Activated naive CD8-positive, alpha-beta T cell treated with anti-CD3 and anti-CD28 coated beads, Interleukin-2, amount 10 ng/mL, durations not matched to agents 7 days and 5 days (primary cell): ENCODE measurements around the gene OSBP2. TPM values are rescaled to one million over a fixed set of nuclear protein-coding genes. Genes with fewer than 3 reads are reported as not detected.

Experiments used
- ATAC-seq: fragments of 150-1000 bp; cut with Tn5 transposase; one replicate; pipeline ENCODE4 v1.10.0; 2021; ENCODE audit warnings: low read depth, moderate library complexity
- POLR2A ChIA-PET: fragments of 350-600 bp; sonication (Branson Sonifier 250); formaldehyde crosslinking; loops from one replicate; lab custom pipeline; 2021; ENCODE audit warnings: antibody characterized with exemption; lab: Charles Lee
- DNase-seq: peaks from one replicate; pipeline ENCODE4 v3.0.0; 2021
- H3K27ac Mint-ChIP-seq: one replicate; pipeline ENCODE4 v1.8.0; 2022; ENCODE audit warnings: mild to moderate bottlenecking, mixed read lengths
- H3K27me3 Mint-ChIP-seq: one replicate; pipeline ENCODE4 v1.8.0; 2022; ENCODE audit warnings: mild to moderate bottlenecking, moderate library complexity, mixed read lengths
- H3K36me3 Mint-ChIP-seq: one replicate; pipeline ENCODE4 v1.8.0; 2021; ENCODE audit warnings: mild to moderate bottlenecking, mixed read lengths
- H3K4me1 Mint-ChIP-seq: one replicate; pipeline ENCODE4 v1.8.0; 2021; ENCODE audit warnings: mixed read lengths
- H3K4me3 Mint-ChIP-seq: one replicate; pipeline ENCODE4 v1.8.0; 2022; ENCODE audit warnings: mild to moderate bottlenecking, moderate library complexity, mixed read lengths
- H3K9me3 Mint-ChIP-seq: one replicate; pipeline ENCODE4 v1.8.0; 2021; ENCODE audit warnings: mixed read lengths
- total RNA-seq, 2 experiments: library from RNA; stranded (reverse); gene quantifications; one replicate each; pipeline ENCODE4 v1.2.3, GENCODE V29; 2021

OSBP2 gene
- total RNA-seq, 2 experiments from 2014 or later, result 0.45 to 0.61 TPM

- H3K4me3 Mint-ChIP-seq, result no peak overlapping the region
- H3K4me1 Mint-ChIP-seq, result peaks cover 10% of the 10 kb centered on the region
- POLR2A ChIA-PET, result no interaction called here
- H3K27ac Mint-ChIP-seq, result no peak overlapping the region
- ATAC-seq (peak; percentile 22), DNase-seq (peak; percentile 44)
- H3K9me3 Mint-ChIP-seq, result no peaks in the 10 kb centered on the region
- no peaks in the 10 kb centered on the region for H3K27me3 Mint-ChIP-seq
- no peaks in the 10 kb centered on the region for H3K36me3 Mint-ChIP-seq
Observed at GRCh38 chr22:30890686-30891442, 196.2 kb downstream of the OSBP2 start.

- H3K9me3 Mint-ChIP-seq, result no peaks in the 10 kb centered on the region
- no peak overlapping the region for H3K27ac Mint-ChIP-seq
Observed at GRCh38 chr22:30891443-30891755, 196.7 kb downstream of the OSBP2 start.

GRCh38 chr22:30891781-30892180 lies 197.1 kb downstream of the OSBP2 start:
- DNase-seq, result no peak
- no peak overlapping the region for H3K4me3 Mint-ChIP-seq
- POLR2A ChIA-PET, result interaction anchor here (0.6 kb wide), 1 partner anchor 246 kb away, joined by 3 read pairs; no protein-coding TSS in a partner anchor
- ATAC-seq, result no peak
- H3K4me1 Mint-ChIP-seq, result peaks cover 8% of the 10 kb centered on the region
- H3K9me3 Mint-ChIP-seq, result no peaks in the 10 kb centered on the region
- H3K27ac Mint-ChIP-seq, result no peak overlapping the region
- no peaks in the 10 kb centered on the region for H3K36me3 Mint-ChIP-seq
- no peaks in the 10 kb centered on the region for H3K27me3 Mint-ChIP-seq

More at GRCh38 chr22:30891443-30891755, 196.7 kb downstream of the OSBP2 start:
- DNase-seq, result no peak
- POLR2A ChIA-PET, result no interaction called here
- ATAC-seq, result no peak
- no peaks in the 10 kb centered on the region for H3K27me3 Mint-ChIP-seq
- H3K4me1 Mint-ChIP-seq, result peaks cover 10% of the 10 kb centered on the region
- H3K4me3 Mint-ChIP-seq, result no peak overlapping the region
- no peaks in the 10 kb centered on the region for H3K36me3 Mint-ChIP-seq

GRCh38 chr22:30892286-30892685 lies 197.6 kb downstream of the OSBP2 start:
- DNase-seq (peak; percentile 28), ATAC-seq (no peak)
- Mint-ChIP-seq H3K27me3 (no peaks in the 10 kb centered on the region), H3K27ac (no peak overlapping the region), H3K4me3 (no peak overlapping the region), H3K4me1 (peaks cover 8% of the 10 kb centered on the region), H3K9me3 (no peaks in the 10 kb centered on the region), H3K36me3 (no peaks in the 10 kb centered on the region)
- POLR2A ChIA-PET, result interaction anchor here (0.6 kb wide), 1 partner anchor 247 kb away, joined by 3 read pairs; no protein-coding TSS in a partner anchor

GRCh38 chr22:30892731-30893221 lies 198.1 kb downstream of the OSBP2 start:
- Mint-ChIP-seq H3K27me3 (no peaks in the 10 kb centered on the region), H3K4me1 (peaks cover 8% of the 10 kb centered on the region), H3K4me3 (no peak overlapping the region), H3K36me3 (no peaks in the 10 kb centered on the region), H3K9me3 (no peaks in the 10 kb centered on the region), H3K27ac (no peak overlapping the region)
- peak; percentile 24 for DNase-seq
- POLR2A ChIA-PET, result interaction anchor here (0.6 kb wide), 1 partner anchor 247 kb away, joined by 3 read pairs; no protein-coding TSS in a partner anchor
- ATAC-seq, result no peak

- ATAC-seq (no peak), DNase-seq (peak; percentile 22)
- Mint-ChIP-seq H3K4me3 (peak overlapping the region; percentile 57), H3K9me3 (peaks cover 1% of the 10 kb centered on the region), H3K4me1 (peaks cover 8% of the 10 kb centered on the region), H3K36me3 (peaks cover 1% of the 10 kb centered on the region), H3K27ac (peak overlapping the region; percentile 57), H3K27me3 (no peaks in the 10 kb centered on the region)
- POLR2A ChIA-PET, result no interaction called here
Observed at GRCh38 chr22:30893434-30894370, 199.0 kb downstream of the OSBP2 start.

GRCh38 chr22:30894371-30894740 lies 199.7 kb downstream of the OSBP2 start:
- ATAC-seq (no peak), DNase-seq (no peak)
- Mint-ChIP-seq H3K4me3 (no peak overlapping the region), H3K4me1 (peaks cover 8% of the 10 kb centered on the region), H3K36me3 (peaks cover 3% of the 10 kb centered on the region), H3K27me3 (no peaks in the 10 kb centered on the region), H3K9me3 (peaks cover 1% of the 10 kb centered on the region), H3K27ac (no peak overlapping the region)
- POLR2A ChIA-PET, result no interaction called here

GRCh38 chr22:30902496-30903357 lies 208.1 kb downstream of the OSBP2 start:
- POLR2A ChIA-PET, result no interaction called here
- peak overlapping the region; percentile 76 for H3K27ac Mint-ChIP-seq
- H3K27me3 Mint-ChIP-seq, result no peaks in the 10 kb centered on the region
- H3K36me3 Mint-ChIP-seq, result peaks cover 8% of the 10 kb centered on the region
- no peak for ATAC-seq
- DNase-seq, result no peak
- H3K4me1 Mint-ChIP-seq, result peaks cover 4% of the 10 kb centered on the region
- H3K4me3 Mint-ChIP-seq, result peak overlapping the region; percentile 23
- peaks cover 1% of the 10 kb centered on the region for H3K9me3 Mint-ChIP-seq

GRCh38 chr22:30903876-30904460 lies 209.3 kb downstream of the OSBP2 start:
- Mint-ChIP-seq H3K27me3 (no peaks in the 10 kb centered on the region), H3K27ac (no peak overlapping the region), H3K4me3 (no peak overlapping the region), H3K36me3 (peaks cover 6% of the 10 kb centered on the region), H3K4me1 (peaks cover 4% of the 10 kb centered on the region), H3K9me3 (no peaks in the 10 kb centered on the region)
- DNase-seq (no peak), ATAC-seq (no peak)
- POLR2A ChIA-PET, result no interaction called here

GRCh38 chr22:30905696-30906341 lies 211.1 kb downstream of the OSBP2 start:
- H3K27me3 Mint-ChIP-seq, result no peaks in the 10 kb centered on the region
- H3K36me3 Mint-ChIP-seq, result peaks cover 7% of the 10 kb centered on the region
- ATAC-seq (no peak), DNase-seq (no peak)
- POLR2A ChIA-PET, result no interaction called here
- no peak overlapping the region for H3K4me3 Mint-ChIP-seq
- H3K9me3 Mint-ChIP-seq, result no peaks in the 10 kb centered on the region
- no peak overlapping the region for H3K27ac Mint-ChIP-seq
- peaks cover 4% of the 10 kb centered on the region for H3K4me1 Mint-ChIP-seq

- Mint-ChIP-seq H3K4me1 (peaks cover 4% of the 10 kb centered on the region), H3K27me3 (no peaks in the 10 kb centered on the region), H3K36me3 (peaks cover 7% of the 10 kb centered on the region), H3K27ac (no peak overlapping the region), H3K9me3 (no peaks in the 10 kb centered on the region), H3K4me3 (no peak overlapping the region)
- ATAC-seq, result no peak
- no peak for DNase-seq
- POLR2A ChIA-PET, result no interaction called here
Observed at GRCh38 chr22:30906411-30906810, 211.7 kb downstream of the OSBP2 start.

GRCh38 chr22:30906946-30907345 lies 212.3 kb downstream of the OSBP2 start:
- H3K4me1 Mint-ChIP-seq, result peaks cover 4% of the 10 kb centered on the region
- H3K36me3 Mint-ChIP-seq, result peaks cover 5% of the 10 kb centered on the region
- H3K27me3 Mint-ChIP-seq, result no peaks in the 10 kb centered on the region
- H3K27ac Mint-ChIP-seq, result no peak overlapping the region
- POLR2A ChIA-PET, result no interaction called here
- no peak overlapping the region for H3K4me3 Mint-ChIP-seq
- DNase-seq (no peak), ATAC-seq (no peak)
- no peaks in the 10 kb centered on the region for H3K9me3 Mint-ChIP-seq
